IMR-90 (cell line): ENCODE results near the gene MAT2B. TPM values are rescaled to one million over a fixed set of nuclear protein-coding genes. Genes with fewer than 3 reads are reported as not detected.

Experiments
- ATAC-seq: fragments of 200-7000 bp; cut with Tn5 transposase; 2 replicates; pipeline ENCODE4 v1.9.1; 2020; ENCODE audit warnings: low read depth, mild to moderate bottlenecking, moderate library complexity
- BruUV-seq: library from RNA; stranded (reverse); fragments of 400-500 nt; replicated peaks from 2 replicates; lab custom pipeline; 2021; lab: Mats Ljungman, UMichigan
- CTCF ChIA-PET: fragments of 300-600 bp; formaldehyde crosslinking; extraction: SDS; loops from one replicate; lab custom pipeline; 2021; ENCODE audit warnings: antibody characterized with exemption; lab: Yijun Ruan, JAX
- POLR2A ChIA-PET: fragments of 300-600 bp; sonication (Branson Sonifier 250); formaldehyde crosslinking; loops from one replicate; lab custom pipeline; 2022; ENCODE audit warnings: antibody characterized with exemption; ENCODE audit not compliant: unreplicated experiment; lab: Charles Lee
- DNase-seq: peaks from one replicate; pipeline ENCODE4 v3.0.0; 2013
- H2AFZ ChIP-seq: replicated peaks from 2 replicates; pipeline ENCODE3; 2013; ENCODE audit warnings: low read length, mild to moderate bottlenecking; ENCODE audit not compliant: poor library complexity
- H2AK5ac ChIP-seq: 2 replicates; pipeline ENCODE4 v1.6.1; 2013; ENCODE audit warnings: low read depth, low read length, inconsistent platforms
- H2AK9ac ChIP-seq: replicated peaks from 2 replicates; pipeline ENCODE3; 2013; ENCODE audit warnings: mild to moderate bottlenecking, low read depth, low read length, moderate library complexity; ENCODE audit not compliant: poor library complexity
- H2BK120ac ChIP-seq: 2 replicates; pipeline ENCODE4 v1.6.1; 2013; ENCODE audit warnings: low read depth, low read length, inconsistent platforms
- H2BK15ac ChIP-seq: 3 replicates; pipeline ENCODE4 v1.6.1; 2013; ENCODE audit warnings: low read depth, low read length, inconsistent platforms
- H2BK20ac ChIP-seq: 2 replicates; pipeline ENCODE4 v1.6.1; 2013; ENCODE audit warnings: low read depth, mild to moderate bottlenecking, inconsistent platforms, low read length, moderate library complexity
- H2BK5ac ChIP-seq: 2 replicates; pipeline ENCODE4 v1.6.1; 2013; ENCODE audit warnings: mild to moderate bottlenecking, low read depth, low read length, inconsistent platforms; ENCODE audit not compliant: poor library complexity, severe bottlenecking
- H3K14ac ChIP-seq: replicated peaks from 2 replicates; pipeline ENCODE4 v1.6.1; 2013; ENCODE audit warnings: low read depth, low read length, inconsistent platforms
- H3K18ac ChIP-seq: 2 replicates; pipeline ENCODE4 v1.6.1; 2013; ENCODE audit warnings: low read depth, low read length, control low read depth
- H3K23ac ChIP-seq: 2 replicates; pipeline ENCODE4 v1.6.1; 2013; ENCODE audit warnings: low read depth, low read length, inconsistent platforms
- H3K27ac ChIP-seq: 2 replicates; pipeline ENCODE4 v1.5.1; 2013; ENCODE audit warnings: mild to moderate bottlenecking, control low read depth, low read length; ENCODE audit not compliant: insufficient read depth
- H3K27me3 ChIP-seq: 2 replicates; pipeline ENCODE4 v1.6.1; 2013; ENCODE audit warnings: low read length; ENCODE audit not compliant: control insufficient read depth, insufficient read depth
- H3K36me3 ChIP-seq: 2 replicates; pipeline ENCODE4 v1.6.1; 2013; ENCODE audit warnings: low read length, mixed read lengths; ENCODE audit not compliant: control insufficient read depth, insufficient read depth
- H3K4ac ChIP-seq: 2 replicates; pipeline ENCODE4 v1.6.1; 2013; ENCODE audit warnings: low read depth, low read length, inconsistent platforms
- H3K4me1 ChIP-seq: 2 replicates; pipeline ENCODE4 v1.6.1; 2013; ENCODE audit warnings: low read length, mixed read lengths; ENCODE audit not compliant: control insufficient read depth, insufficient read depth
- H3K4me2 ChIP-seq: 2 replicates; pipeline ENCODE4 v1.6.1; 2013; ENCODE audit warnings: low read depth, mild to moderate bottlenecking, control low read depth, low read length, moderate library complexity
- H3K4me3 ChIP-seq: 2 replicates; pipeline ENCODE4 v1.5.1; 2013; ENCODE audit warnings: low read depth, mild to moderate bottlenecking, control low read depth, low read length, moderate library complexity; ENCODE audit not compliant: insufficient read depth
- H3K56ac ChIP-seq: 2 replicates; pipeline ENCODE4 v1.6.1; 2013; ENCODE audit warnings: low read length, inconsistent platforms; ENCODE audit not compliant: insufficient read depth; ENCODE audit errors: extremely low read depth
- H3K79me1 ChIP-seq, 2 experiments: 2 replicates each; pipeline ENCODE4 v1.6.1; 2013; ENCODE audit warnings: low read length in 2 of 2, inconsistent platforms in 1 of 2, low read depth in 1 of 2
- H3K9ac ChIP-seq: 2 replicates; pipeline ENCODE4 v1.6.1; 2013; ENCODE audit warnings: low read depth, low read length, control low read depth
- H3K9me1 ChIP-seq: 2 replicates; pipeline ENCODE4 v1.6.1; 2013; ENCODE audit warnings: low read length, inconsistent platforms; ENCODE audit not compliant: insufficient read depth
- H3K9me3 ChIP-seq: 2 replicates; pipeline ENCODE4 v1.6.1; 2013; ENCODE audit warnings: low read length; ENCODE audit not compliant: control insufficient read depth, insufficient read depth
- H4K20me1 ChIP-seq: 2 replicates; pipeline ENCODE4 v1.6.1; 2013; ENCODE audit warnings: low read length, inconsistent platforms; ENCODE audit not compliant: insufficient read depth
- H4K5ac ChIP-seq: 2 replicates; pipeline ENCODE4 v1.6.1; 2013; ENCODE audit warnings: mild to moderate bottlenecking, low read depth, low read length, control low read depth
- H4K8ac ChIP-seq, 2 experiments: 2 replicates each; pipeline ENCODE4 v1.6.1; 2013; ENCODE audit warnings: low read depth in 2 of 2, low read length in 2 of 2, control low read depth in 1 of 2, inconsistent platforms in 1 of 2
- H4K91ac ChIP-seq: 2 replicates; pipeline ENCODE4 v1.6.1; 2013; ENCODE audit warnings: low read depth, low read length, inconsistent platforms; ENCODE audit not compliant: insufficient read depth
- RCOR1 ChIP-seq: IDR thresholded peaks from 2 replicates; pipeline ENCODE4 v1.6.1; 2012; ENCODE audit warnings: mild to moderate bottlenecking, low read length, improper control_type of control experiment; ENCODE audit not compliant: insufficient replicate concordance
- WGBS, 2 experiments: methylation state at CpG; one replicate each; pipeline versions ENCODE4 v1.1.5 to v1.1.7; 2013; ENCODE audit warnings: missing lambda C conversion rate in 2 of 2; ENCODE audit not compliant: insufficient read length in 1 of 2; ENCODE audit errors: extremely low coverage in 2 of 2; 5-methylcytosine and 5-hydroxymethylcytosine counted together
- dilution Hi-C: fragments of 300-500 bp; cut with HindIII; formaldehyde crosslinking; loops from one replicate; pipeline ENCODE4 v1.14.3; 2018; ENCODE audit warnings: low sequenced_read_pairs; ENCODE audit not compliant: unreplicated experiment
- in situ Hi-C: fragments of 300-500 bp; cut with MboI; formaldehyde crosslinking; loops from 3 replicates; pipeline ENCODE4 v1.14.3; 2019; ENCODE audit warnings: low sequenced_read_pairs, inconsistent platforms, mixed read lengths
- intact Hi-C: fragments of 100-400 bp; cut with micrococcal nuclease; formaldehyde crosslinking; loops from 2 replicates; pipeline ENCODE4 v1.10.0; 2022
- polyA plus RNA-seq, 3 experiments: library from polyadenylated mRNA; depleted of rRNA; stranded (reverse); fragments of >200 nt; gene quantifications; 2 replicates each; pipeline ENCODE4 v1.2.3, GENCODE V29; 2012; ENCODE audit warnings: low replicate concordance in 1 of 3
- total RNA-seq: library from RNA; depleted of rRNA; stranded (reverse); fragments of >200 nt; gene quantifications from 2 replicates; pipeline ENCODE4 v1.2.3, GENCODE V29; 2012

The MAT2B gene
- total and polyA plus RNA-seq, 2 of the 4 experiments (the other 2 are of a cell fraction), result 41.7 to 80.3 TPM

DNA sequence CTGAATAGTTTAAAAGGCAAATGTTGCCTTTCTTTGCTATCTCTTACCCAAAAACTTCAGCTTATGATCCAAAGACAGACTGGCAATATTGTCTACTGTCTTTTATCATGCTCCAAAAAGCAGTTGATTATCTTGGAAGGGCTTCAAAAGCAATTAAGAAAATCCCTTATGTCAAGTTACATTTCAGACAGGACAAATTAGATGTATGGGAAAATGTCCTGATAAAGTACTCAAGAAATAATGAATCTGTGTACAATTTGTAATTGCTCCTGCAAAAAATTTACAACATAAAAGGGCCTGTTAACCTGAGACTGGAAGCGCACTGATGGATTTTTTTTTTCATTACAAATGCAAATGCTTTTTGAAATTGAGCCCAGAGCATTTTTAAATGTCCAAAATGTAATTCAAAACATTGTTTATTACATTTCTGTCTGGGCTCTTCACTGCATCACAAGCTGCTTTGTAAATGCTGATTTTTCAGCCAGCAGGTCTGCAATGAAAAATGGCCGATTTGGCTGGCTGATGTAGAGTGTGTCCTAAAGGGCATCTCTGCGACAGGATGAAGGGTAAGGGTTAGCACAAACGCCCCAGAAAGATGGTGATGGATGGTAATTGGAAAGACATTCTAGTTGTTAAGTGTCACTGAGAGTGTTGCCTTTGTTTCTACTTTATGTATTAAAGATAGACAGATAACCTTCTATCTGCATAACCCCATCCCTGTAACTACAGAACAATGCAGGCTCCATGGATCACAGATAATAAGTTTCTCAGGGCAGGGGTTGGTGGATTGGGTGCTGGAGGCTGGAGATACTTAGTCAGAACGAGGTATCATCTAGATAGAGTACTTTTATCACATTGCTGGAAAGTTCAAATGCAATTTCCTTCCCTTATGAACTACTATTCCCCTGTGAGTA lies 27.0 kb downstream of the MAT2B start:
- Histone ChIP-seq H3K27me3 (no peaks in the 10 kb centered on the region), H3K9ac (no peak overlapping the region), H3K56ac (no peak overlapping the region), H2BK120ac (no peak overlapping the region), H2BK15ac (no peak overlapping the region), H3K4me3 (no peak overlapping the region), H2AFZ (no peak overlapping the region), H3K4me2 (no peak overlapping the region), H4K20me1 (no peaks in the 10 kb centered on the region), H2BK5ac (no peak overlapping the region), H4K8ac (no peak overlapping the region), H3K14ac (no peak overlapping the region), H3K9me1 (no peaks in the 10 kb centered on the region), H2AK5ac (no peak overlapping the region), H3K4me1 (no peaks in the 10 kb centered on the region), H4K5ac (no peak overlapping the region), H2AK9ac (no peak overlapping the region), H3K23ac (no peak overlapping the region), H4K91ac (no peak overlapping the region), H3K4ac (no peak overlapping the region), H3K79me1 (no peaks in the 10 kb centered on the region), H3K27ac (no peak overlapping the region), H2BK20ac (no peak overlapping the region), H3K18ac (no peak overlapping the region), H3K9me3 (no peaks in the 10 kb centered on the region), H3K36me3 (no peaks in the 10 kb centered on the region)
- dilution Hi-C loops (no loop called here), intact Hi-C loops (no loop called here), in situ Hi-C loops (no loop called here)
- POLR2A ChIA-PET, result no interaction called here
- ATAC-seq (no peak), DNase-seq (no peak)
- CTCF ChIA-PET, result no interaction called here
- WGBS, 2 experiments, result no CpG with 5 or more reads among the region's 5 CpGs
- no peak for TF ChIP-seq RCOR1
- no TSS peak for BruUV-seq
